Breast epithelium (tissue), 4 donors: Measurements from ENCODE around the gene TMTC1. TPM values are rescaled to one million over a fixed set of nuclear protein-coding genes. Genes with fewer than 3 reads are reported as not detected.

Experiments
- DNase-seq, 2 donors: peaks; one replicate each; pipeline ENCODE4 v3.0.0-alpha.2; 2019; ENCODE audit warnings: low spot score in 2 of 2
- H3K27ac ChIP-seq, 2 donors: fragments of 200-600 bp; sonication (generic) in 1 of 2; one replicate each; pipeline ENCODE4 v1.5.1; 2016 to 2019; ENCODE audit warnings: mild to moderate bottlenecking in 1 of 2
- H3K27me3 ChIP-seq, 2 donors: fragments of 200-600 bp; sonication (generic) in 1 of 2; one replicate each; pipeline versions ENCODE4 v1.5.1 to v1.6.0; 2017 to 2019; ENCODE audit warnings: control low read depth in 1 of 2, mild to moderate bottlenecking in 1 of 2
- H3K36me3 ChIP-seq: fragments of 200-600 bp; one replicate; pipeline ENCODE4 v1.5.1; 2019
- H3K4me1 ChIP-seq, 2 donors: fragments of 200-600 bp; sonication (generic); one replicate each; pipeline ENCODE4 v1.5.1; 2016 to 2019; ENCODE audit warnings: control low read depth in 1 of 2
- H3K4me3 ChIP-seq, 3 donors: fragments of 200-600 bp; sonication (generic); 1 replicate in 2 of 3; 2 replicates in 1 of 3; pipeline ENCODE4 v1.5.1; 2016 to 2019; ENCODE audit warnings: mild to moderate bottlenecking in 3 of 3, moderate library complexity in 2 of 3
- H3K9me3 ChIP-seq, 2 donors: fragments of 200-600 bp; sonication (generic) in 1 of 2; one replicate each; pipeline ENCODE4 v1.5.1; 2016 to 2019; ENCODE audit warnings: control low read depth in 1 of 2
- CTCF ChIP-seq, 3 donors: fragments of 450-650 bp; IDR thresholded peaks; one replicate each; pipeline ENCODE4 v1.5.1; 2016 to 2017; ENCODE audit warnings: antibody characterized with exemption in 3 of 3, mild to moderate bottlenecking in 3 of 3, moderate library complexity in 3 of 3
- POLR2A ChIP-seq: fragments of 450-650 bp; IDR thresholded peaks from one replicate; pipeline ENCODE4 v1.6.1; 2016; ENCODE audit warnings: antibody characterized with exemption, mild to moderate bottlenecking, moderate library complexity
- POLR2AphosphoS5 ChIP-seq, 3 donors: sonication (generic); formaldehyde crosslinking; IDR thresholded peaks; one replicate each; pipeline ENCODE4 v1.6.1; 2017; ENCODE audit warnings: antibody characterized with exemption in 3 of 3
- intact Hi-C: fragments of 100-400 bp; cut with DNase I; formaldehyde crosslinking; loops from one replicate; pipeline ENCODE4 v1.15.1; 2023; ENCODE audit warnings: low total_unique reads
- total RNA-seq, 3 donors: library from RNA; depleted of rRNA; stranded (reverse); fragments of >200 nt; gene quantifications; one replicate each; pipeline ENCODE4 v1.1.0, GENCODE V29; 2016

TMTC1 gene
- total RNA-seq, 3 donors from 2014 or later = 49.9 to 87.2 (median 71.8) TPM

GRCh38 chr12:29782871-29783772 lies 620 bp downstream of the TMTC1 start:
- TF ChIP-seq POLR2AphosphoS5 (IDR thresholded peaks at IDR 0.05) (peak in 1 of 3 donors; percentile 21), CTCF (IDR thresholded peaks at IDR 0.05) (no peak), POLR2A (no peak)
- Histone ChIP-seq H3K4me1 (peaks cover 0 to 6% of the 10 kb centered on the region in 2 donors), H3K9me3 (no peaks in the 10 kb centered on the region), H3K36me3 (no peaks in the 10 kb centered on the region), H3K27ac (peak overlapping the region; percentile 73 to 88), H3K27me3 (peaks cover 0 to 23% of the 10 kb centered on the region in 2 donors), H3K4me3 (peak overlapping the region; percentile 52 to 81 (median 68))
- intact Hi-C loops = no loop called here
- peak in 1 of 2 donors; percentile 53 for DNase-seq

- TF ChIP-seq POLR2AphosphoS5 (IDR thresholded peaks at IDR 0.05) (no peak), POLR2A (no peak), CTCF (IDR thresholded peaks at IDR 0.05) (no peak)
- H3K4me3 ChIP-seq = peak overlapping the region; percentile 52 to 81 (median 68)
Observed at GRCh38 chr12:29782285-29782870, 1.4 kb downstream of the TMTC1 start.

GRCh38 chr12:29781705-29782266 lies 2.0 kb downstream of the TMTC1 start:
- H3K27me3 ChIP-seq = peaks cover 0 to 23% of the 10 kb centered on the region in 2 donors
- H3K36me3 ChIP-seq = no peaks in the 10 kb centered on the region
- no peak for TF ChIP-seq POLR2AphosphoS5 (IDR thresholded peaks at IDR 0.05)
- TF ChIP-seq POLR2A = no peak
- TF ChIP-seq CTCF (IDR thresholded peaks at IDR 0.05) = no peak
- H3K9me3 ChIP-seq = no peaks in the 10 kb centered on the region
- H3K27ac ChIP-seq = peak overlapping the region in 1 of 2 donors; percentile 88
- no peak for DNase-seq
- intact Hi-C loops = no loop called here
- peak overlapping the region; percentile 52 to 81 (median 68) for H3K4me3 ChIP-seq
- H3K4me1 ChIP-seq = peaks cover 0 to 6% of the 10 kb centered on the region in 2 donors

More at GRCh38 chr12:29782285-29782870, 1.4 kb downstream of the TMTC1 start:
- Histone ChIP-seq H3K27me3 (peaks cover 0 to 23% of the 10 kb centered on the region in 2 donors), H3K9me3 (no peaks in the 10 kb centered on the region), H3K36me3 (no peaks in the 10 kb centered on the region), H3K4me1 (peaks cover 0 to 6% of the 10 kb centered on the region in 2 donors), H3K27ac (peak overlapping the region; percentile 73 to 88)
- intact Hi-C loops = no loop called here
- no peak for DNase-seq

- Histone ChIP-seq H3K27ac (peak overlapping the region in 1 of 2 donors; percentile 23), H3K4me1 (peaks cover 0 to 6% of the 10 kb centered on the region in 2 donors), H3K27me3 (peaks cover 0 to 23% of the 10 kb centered on the region in 2 donors), H3K9me3 (no peaks in the 10 kb centered on the region), H3K36me3 (no peaks in the 10 kb centered on the region), H3K4me3 (peak overlapping the region; percentile 52 to 81 (median 68))
- DNase-seq = no peak
- TF ChIP-seq CTCF (IDR thresholded peaks at IDR 0.05) = no peak
- TF ChIP-seq POLR2A = no peak
- intact Hi-C loops = no loop called here
Observed at GRCh38 chr12:29781188-29781587, 2.6 kb downstream of the TMTC1 start.
